ENCODE results near the gene ZNF558. TPM values are rescaled to one million over a fixed set of nuclear protein-coding genes. Genes with fewer than 3 reads are reported as not detected.

ZNF558 gene
- total and polyA plus RNA-seq, 2 of the 8 experiments (the other 6 are each of a cell fraction or from before 2014, with no cell fraction given), result 4.3 to 14.3 TPM

DNA sequence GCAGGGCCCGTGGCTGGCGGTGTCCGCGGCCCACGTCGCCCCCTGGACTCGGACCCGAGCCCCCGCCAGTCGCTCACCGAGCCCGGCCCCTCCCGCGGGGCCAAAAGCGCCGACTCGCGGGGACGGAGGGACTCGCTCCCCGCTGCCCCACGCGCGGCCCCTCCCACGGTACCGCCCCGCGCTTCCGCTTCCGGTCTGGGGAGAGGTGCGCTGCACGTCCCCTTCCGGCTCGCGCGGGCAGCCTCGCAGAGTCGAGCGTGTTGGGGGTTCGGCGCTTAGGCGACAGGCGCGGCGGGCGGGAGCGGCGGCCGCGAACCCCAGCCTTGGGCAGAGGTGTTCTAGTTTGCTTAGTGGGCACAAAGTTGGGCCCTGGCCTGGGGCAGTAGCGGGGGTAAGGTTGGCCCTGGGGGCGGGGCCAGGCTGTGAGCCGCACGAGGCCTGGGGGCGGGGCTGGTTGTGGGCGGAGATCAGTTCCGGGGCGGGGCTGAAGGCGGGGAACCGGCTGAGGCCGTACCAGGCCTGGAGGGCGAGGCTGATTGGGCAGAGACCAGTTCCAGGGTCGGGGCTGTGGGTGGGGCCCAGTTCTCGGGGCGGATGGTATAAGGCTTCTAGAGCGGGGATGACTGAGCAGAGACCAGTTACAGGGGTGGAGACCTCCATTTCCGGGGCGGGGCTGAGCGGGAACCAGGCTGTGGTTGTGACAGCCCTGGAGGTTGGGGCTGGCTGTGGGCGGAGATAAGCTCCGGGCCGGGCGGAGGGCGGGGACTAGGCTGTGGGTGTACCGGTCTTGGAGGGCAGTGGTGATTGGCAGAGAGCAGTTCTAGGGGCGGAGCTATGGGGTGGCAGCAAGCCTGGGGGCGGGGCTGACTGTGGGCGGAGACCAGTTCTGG, at the start of gene ZNF558, which contains the start of gene MBD3L1 (continued):
- TF ChIP-seq NANOG (IDR thresholded peaks at IDR 0.05; ENCODE audit: insufficient read depth, low read depth, low read length, poor library complexity, severe bottlenecking) (no peak), HDAC2 (IDR thresholded peaks at IDR 0.05; ENCODE audit: borderline replicate concordance in 1 of 2, low read depth in 2 of 2, low read length in 2 of 2) (peak; percentile 87 to 96; a peak in 3 of 4 replicates), EP300 (IDR thresholded peaks at IDR 0.05; ENCODE audit: borderline replicate concordance in 1 of 2, low read depth in 2 of 2, low read length in 2 of 2) (no peak), BACH1 (IDR thresholded peaks at IDR 0.05; ENCODE audit: low read length) (peak; percentile 91), RFX5 (IDR thresholded peaks at IDR 0.05; ENCODE audit: borderline replicate concordance, low read depth, low read length) (no peak), KDM4A (IDR thresholded peaks at IDR 0.05; ENCODE audit: low read depth, low read length, severe bottlenecking) (peak; percentile 91), SIX5 (IDR thresholded peaks at IDR 0.05; ENCODE audit: low read depth, low read length) (no peak), ATF2 (IDR thresholded peaks at IDR 0.05; ENCODE audit: low read length) (no peak), TAF7 (optimal IDR thresholded peaks at IDR 0.05; ENCODE audit: borderline replicate concordance, low read depth, low read length) (peak; percentile 43), SRF (IDR thresholded peaks at IDR 0.05; ENCODE audit: low read depth, low read length) (no peak), RBBP5 (IDR thresholded peaks at IDR 0.05; ENCODE audit: borderline replicate concordance, low read depth, low read length) (peak; percentile 81; the same call in 1 of the 2 replicates), CEBPB (IDR thresholded peaks at IDR 0.05; ENCODE audit: low read depth, low read length) (no peak)
